Measurements from ENCODE around the gene RASGRP4. TPM values are rescaled to one million over a fixed set of nuclear protein-coding genes. Genes with fewer than 3 reads are reported as not detected.

The RASGRP4 gene
- total and polyA plus RNA-seq, 10 donors = 1.7 to 59.9 (median 19.5) TPM

DNA sequence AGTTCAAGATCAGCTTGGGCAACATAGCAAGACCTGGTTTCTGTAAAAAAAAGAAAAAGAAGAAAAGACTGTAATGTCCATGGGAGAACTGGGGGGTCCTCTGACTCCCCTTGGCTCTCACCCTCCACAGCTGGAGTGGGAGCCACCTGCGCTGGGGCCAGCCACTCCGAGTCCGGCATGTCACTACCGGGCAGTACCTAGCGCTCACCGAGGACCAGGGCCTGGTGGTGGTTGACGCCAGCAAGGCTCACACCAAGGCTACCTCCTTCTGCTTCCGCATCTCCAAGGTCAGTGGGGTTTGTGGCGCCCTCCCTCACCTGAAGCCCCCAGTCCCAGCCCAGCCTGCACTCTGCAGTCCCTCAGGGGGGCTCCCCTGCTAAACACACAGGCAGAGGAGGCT is 22.2 kb upstream of the RASGRP4 start:
- intact Hi-C loops (cut with DNase I; ENCODE audit: low total_unique reads) = no loop called here

GRCh38 chr19:38445362-38445761 is 19.3 kb upstream of the RASGRP4 start:
- TF ChIP-seq POLR2A (IDR thresholded peaks at IDR 0.05) (no peak), POLR2AphosphoS5 (IDR thresholded peaks at IDR 0.05) (no peak), CTCF (IDR thresholded peaks at IDR 0.05 in 8 of 11, conservative IDR thresholded peaks at IDR 0.05 in 3 of 11) (no peak)
- whole genome bisulfite sequencing, 5 donors = 88 to 96% (median 94%) methylated on average over 7 of the region's 7 CpGs
- DNase-seq = no peak
- Histone ChIP-seq H3K9me3 (no peaks in the 10 kb centered on the region), H3K4me3 (no peak overlapping the region), H3K4me1 (no peaks in the 10 kb centered on the region), H3K27ac (no peak overlapping the region), H3K36me3 (no peaks in the 10 kb centered on the region), H3K27me3 (replicated peaks in 1 of 7) (peaks cover 0 to 21% (median 0%) of the 10 kb centered on the region in 7 donors)
- intact Hi-C loops (cut with DNase I; ENCODE audit: low total_unique reads) = no loop called here

More for the DNA sequence above, 22.2 kb upstream of the RASGRP4 start:
- Histone ChIP-seq H3K27ac (no peak overlapping the region), H3K27me3 (replicated peaks in 1 of 7) (no peaks in the 10 kb centered on the region), H3K9me3 (peaks cover 0 to 4% (median 0%) of the 10 kb centered on the region in 8 donors), H3K4me3 (no peak overlapping the region), H3K4me1 (no peaks in the 10 kb centered on the region), H3K36me3 (no peaks in the 10 kb centered on the region)
- 91 to 97% (median 95%) methylated on average over 6 to 9 of the region's 9 CpGs for WGBS, 5 donors
- TF ChIP-seq POLR2A (IDR thresholded peaks at IDR 0.05) = no peak
- TF ChIP-seq CTCF (IDR thresholded peaks at IDR 0.05 in 8 of 11, conservative IDR thresholded peaks at IDR 0.05 in 3 of 11) = no peak
- TF ChIP-seq POLR2AphosphoS5 (IDR thresholded peaks at IDR 0.05) = no peak
- DNase-seq = no peak

- intact Hi-C loops (cut with DNase I; ENCODE audit: low total_unique reads) = no loop called here
- 89 to 94% (median 90%) methylated on average over 7 of the region's 7 CpGs for WGBS, 5 donors
- TF ChIP-seq CTCF (IDR thresholded peaks at IDR 0.05 in 8 of 11, conservative IDR thresholded peaks at IDR 0.05 in 3 of 11) (no peak), POLR2AphosphoS5 (IDR thresholded peaks at IDR 0.05) (no peak), POLR2A (IDR thresholded peaks at IDR 0.05) (no peak)
Observed at GRCh38 chr19:38444026-38444425, 18.0 kb upstream of the RASGRP4 start.

GRCh38 chr19:38443458-38443999 is 17.5 kb upstream of the RASGRP4 start:
- no peak for DNase-seq
- intact Hi-C loops (cut with DNase I; ENCODE audit: low total_unique reads) = no loop called here
- H3K9me3 ChIP-seq = no peaks in the 10 kb centered on the region
- WGBS, 5 donors = 81 to 89% (median 87%) methylated on average over 10 to 15 of the region's 15 CpGs
- H3K27ac ChIP-seq = no peak overlapping the region
- H3K4me3 ChIP-seq = no peak overlapping the region
- no peak for TF ChIP-seq POLR2AphosphoS5 (IDR thresholded peaks at IDR 0.05)
- no peak for TF ChIP-seq CTCF (IDR thresholded peaks at IDR 0.05 in 8 of 11, conservative IDR thresholded peaks at IDR 0.05 in 3 of 11)
- H3K4me1 ChIP-seq = no peaks in the 10 kb centered on the region
- H3K36me3 ChIP-seq = no peaks in the 10 kb centered on the region
- H3K27me3 ChIP-seq (replicated peaks in 1 of 7) = peaks cover 0 to 30% (median 0%) of the 10 kb centered on the region in 7 donors

More at GRCh38 chr19:38444026-38444425, 18.0 kb upstream of the RASGRP4 start:
- H3K4me1 ChIP-seq = no peaks in the 10 kb centered on the region
- no peaks in the 10 kb centered on the region for H3K9me3 ChIP-seq
- H3K27ac ChIP-seq = no peak overlapping the region
- H3K36me3 ChIP-seq = no peaks in the 10 kb centered on the region
- peaks cover 0 to 25% (median 0%) of the 10 kb centered on the region in 7 donors for H3K27me3 ChIP-seq (replicated peaks in 1 of 7)
- H3K4me3 ChIP-seq = no peak overlapping the region
- no peak for DNase-seq
